SK-N-SH treated with all-trans-retinoic acid at 6 μM for 48 hours (cell line): ENCODE results near the gene EBF3.

Experiments
- ATAC-seq: fragments of 200-7000 bp; cut with Tn5 transposase; 3 replicates; pipeline ENCODE4 v1.9.1; 2020; ENCODE audit warnings: mild to moderate bottlenecking, moderate library complexity
- ARNTL ChIP-seq: fragments of 450-650 bp; formaldehyde crosslinking; IDR thresholded peaks from 2 replicates; pipeline ENCODE4 v1.5.0; 2020; ENCODE audit warnings: low read depth, mild to moderate bottlenecking, moderate library complexity, borderline replicate concordance
- BACH2 ChIP-seq: fragments of 250-450 bp; sonication (Bioruptor Pico); IDR thresholded peaks from 2 replicates; pipeline ENCODE4 v1.9.0; 2021; ENCODE audit warnings: mild to moderate bottlenecking, borderline replicate concordance
- CREB5 ChIP-seq: fragments of 250-450 bp; sonication (Bioruptor Pico); IDR thresholded peaks from 2 replicates; pipeline ENCODE4 v1.5.1; 2020; ENCODE audit warnings: low read depth, mild to moderate bottlenecking, moderate library complexity
- CSDC2 ChIP-seq: fragments of 250-450 bp; sonication (Bioruptor Pico); IDR thresholded peaks from 2 replicates; pipeline ENCODE4 v1.5.0; 2020; ENCODE audit warnings: mild to moderate bottlenecking, moderate library complexity
- CSRNP3 ChIP-seq: fragments of 250-450 bp; sonication (Bioruptor Pico); IDR thresholded peaks from 2 replicates; pipeline ENCODE4 v1.5.1; 2021; ENCODE audit warnings: mild to moderate bottlenecking, moderate library complexity
- ESRRG ChIP-seq: fragments of 250-450 bp; sonication (Bioruptor Pico); IDR thresholded peaks from 2 replicates; pipeline ENCODE4 v1.6.1; 2021; ENCODE audit warnings: mild to moderate bottlenecking
- GLIS3 ChIP-seq: fragments of 250-450 bp; sonication (Bioruptor Pico); IDR thresholded peaks from 2 replicates; pipeline ENCODE4 v1.5.0; 2020; ENCODE audit warnings: mild to moderate bottlenecking, moderate library complexity
- ISL1 ChIP-seq: fragments of 250-450 bp; sonication (Bioruptor Pico); IDR thresholded peaks from 2 replicates; pipeline ENCODE4 v2.1.2; 2022; ENCODE audit warnings: mild to moderate bottlenecking, moderate library complexity
- OSR1 ChIP-seq: fragments of 250-450 bp; sonication (Bioruptor Pico); IDR thresholded peaks from 2 replicates; pipeline ENCODE4 v1.8.0; 2022; ENCODE audit warnings: moderate library complexity, mild to moderate bottlenecking, inconsistent platforms
- PATZ1 ChIP-seq: fragments of 250-450 bp; sonication (Bioruptor Pico); IDR thresholded peaks from 2 replicates; pipeline ENCODE4 v1.8.0; 2020; ENCODE audit warnings: mild to moderate bottlenecking, moderate library complexity, borderline replicate concordance
- POU6F1 ChIP-seq: fragments of 250-450 bp; sonication (Bioruptor Pico); IDR thresholded peaks from 2 replicates; pipeline ENCODE4 v1.8.0; 2021; ENCODE audit warnings: low read depth, mild to moderate bottlenecking, moderate library complexity, borderline replicate concordance
- PPARA ChIP-seq: fragments of 250-450 bp; sonication (Bioruptor Pico); IDR thresholded peaks from 2 replicates; pipeline ENCODE4 v1.5.0; 2020; ENCODE audit warnings: mild to moderate bottlenecking, borderline replicate concordance
- RARB ChIP-seq: fragments of 250-450 bp; sonication (Bioruptor Pico); IDR thresholded peaks from 2 replicates; pipeline ENCODE4 v1.8.0; 2021; ENCODE audit warnings: mild to moderate bottlenecking, moderate library complexity
- SNAI2 ChIP-seq: fragments of 250-450 bp; sonication (Bioruptor Pico); IDR thresholded peaks from 2 replicates; pipeline ENCODE4 v1.5.0; 2020; ENCODE audit warnings: mild to moderate bottlenecking, moderate library complexity
- TCF4 ChIP-seq: fragments of 250-450 bp; sonication (Bioruptor Pico); IDR thresholded peaks from 2 replicates; pipeline ENCODE4 v1.8.0; 2021; ENCODE audit warnings: mild to moderate bottlenecking, moderate library complexity, borderline replicate concordance
- TOX ChIP-seq: fragments of 250-450 bp; sonication (Bioruptor Pico); IDR thresholded peaks from 2 replicates; pipeline ENCODE4 v1.8.0; 2021; ENCODE audit warnings: mild to moderate bottlenecking, moderate library complexity, borderline replicate concordance
- TSHZ2 ChIP-seq: fragments of 250-450 bp; sonication (Bioruptor Pico); IDR thresholded peaks from 2 replicates; pipeline ENCODE4 v1.5.0; 2020; ENCODE audit warnings: mild to moderate bottlenecking, moderate library complexity
- ZC3H10 ChIP-seq: fragments of 250-450 bp; sonication (Bioruptor Pico); IDR thresholded peaks from 2 replicates; pipeline ENCODE4 v1.5.1; 2021; ENCODE audit warnings: mild to moderate bottlenecking, moderate library complexity
- ZFP3 ChIP-seq: fragments of 250-450 bp; sonication (Bioruptor Pico); IDR thresholded peaks from 2 replicates; pipeline ENCODE4 v1.5.0; 2020; ENCODE audit warnings: mild to moderate bottlenecking, moderate library complexity
- ZFP30 ChIP-seq: fragments of 450-650 bp; formaldehyde crosslinking; IDR thresholded peaks from 2 replicates; pipeline ENCODE4 v1.5.0; 2022; ENCODE audit warnings: mild to moderate bottlenecking, moderate library complexity
- ZNF565 ChIP-seq: fragments of 450-650 bp; formaldehyde crosslinking; conservative IDR thresholded peaks from 2 replicates; pipeline ENCODE4 v1.5.0; 2020; ENCODE audit warnings: low read depth, mild to moderate bottlenecking, moderate library complexity
- ZNF8 ChIP-seq: fragments of 450-650 bp; formaldehyde crosslinking; IDR thresholded peaks from 2 replicates; pipeline ENCODE4 v1.5.0; 2020; ENCODE audit warnings: mild to moderate bottlenecking, moderate library complexity

The EBF3 gene

GRCh38 chr10:129942936-129943715, 20.9 kb downstream of the EBF3 start:
- ATAC-seq = no peak

GRCh38 chr10:129942391-129942790, 21.7 kb downstream of the EBF3 start:
- ATAC-seq = no peak
- no peak for TF ChIP-seq TSHZ2 (CRISPR knock-in tag)
- no peak for TF ChIP-seq POU6F1 (CRISPR knock-in tag)
- no peak for TF ChIP-seq ZFP3
- no peak for TF ChIP-seq ISL1
- no peak for TF ChIP-seq TCF4 (CRISPR knock-in tag)
- no peak for TF ChIP-seq ARNTL

More at GRCh38 chr10:129942936-129943715, 20.9 kb downstream of the EBF3 start:
- TF ChIP-seq ESRRG (CRISPR knock-in tag) (no peak), SNAI2 (CRISPR knock-in tag) (no peak), CSRNP3 (no peak), RARB (CRISPR knock-in tag) (no peak), ZNF565 (no peak), CREB5 (CRISPR knock-in tag) (no peak), ZFP3 (no peak), PATZ1 (CRISPR knock-in tag) (no peak), ZFP30 (CRISPR knock-in tag) (no peak), ZC3H10 (CRISPR knock-in tag) (no peak), PPARA (no peak), TCF4 (CRISPR knock-in tag) (no peak), ISL1 (no peak), CSDC2 (CRISPR knock-in tag) (no peak), GLIS3 (no peak), ZNF8 (CRISPR knock-in tag) (no peak), BACH2 (CRISPR knock-in tag) (no peak), ARNTL (no peak), TOX (no peak)

GRCh38 chr10:129942019-129942277, 22.1 kb downstream of the EBF3 start:
- TF ChIP-seq RARB (CRISPR knock-in tag) (no peak), PPARA (no peak), CSDC2 (CRISPR knock-in tag) (no peak), OSR1 (CRISPR knock-in tag) (no peak)
- ATAC-seq = no peak
